HepG2 (cell line): ENCODE results near the gene ZFR. TPM values are rescaled to one million over a fixed set of nuclear protein-coding genes. Genes with fewer than 3 reads are reported as not detected.

Experiments used
- ATAC-seq: fragments of 200-7000 bp; cut with Tn5 transposase; 3 replicates; pipeline ENCODE4 v1.9.1; 2020; ENCODE audit warnings: mild to moderate bottlenecking, moderate library complexity
- BruUV-seq: library from RNA; stranded (reverse); fragments of 400-500 nt; replicated peaks from 2 replicates; lab custom pipeline; 2021; lab: Mats Ljungman, UMichigan
- CTCF ChIA-PET: fragments of 300-600 bp; formaldehyde crosslinking; extraction: SDS; loops from one replicate; lab custom pipeline; 2021; ENCODE audit warnings: low total read pairs, inconsistent platforms, low intra/inter-chr PET ratio; lab: Yijun Ruan, JAX
- POLR2A ChIA-PET: fragments of 350-600 bp; sonication (Branson Sonifier 250); formaldehyde crosslinking; loops from one replicate; lab custom pipeline; 2020; ENCODE audit warnings: antibody characterized with exemption, inconsistent platforms; lab: Yijun Ruan, JAX
- DNase-seq: peaks from one replicate; pipeline ENCODE4 v3.0.0-alpha.2; 2015; ENCODE audit warnings: low spot score
- FAIRE-seq: peaks from 3 replicates; lab custom pipeline; 2011; peaks lifted over from hg19 to GRCh38; lab: Jason Lieb, UNC
- H2AFZ ChIP-seq: one replicate; pipeline ENCODE4 v1.6.1; 2011; ENCODE audit warnings: low read length, inconsistent platforms
- H3K27ac ChIP-seq: fragments of 300-600 bp; 3 replicates; pipeline ENCODE4 v1.8.0; 2011; ENCODE audit warnings: mixed run types, mild to moderate bottlenecking, mixed read lengths, low read length, inconsistent platforms; ENCODE audit not compliant: insufficient read depth; ENCODE audit errors: extremely low read length
- H3K27me3 ChIP-seq, 2 experiments: fragments of 200-600 bp in 1 of 2; 2 replicates in 1 of 2; 3 replicates in 1 of 2; pipeline versions ENCODE4 v1.6.0 to v1.8.0; 2011; ENCODE audit warnings: low read length in 2 of 2, mild to moderate bottlenecking in 2 of 2, moderate library complexity in 2 of 2, inconsistent platforms in 1 of 2; ENCODE audit not compliant: insufficient read depth in 2 of 2, control insufficient read depth in 1 of 2
- H3K36me3 ChIP-seq, 2 experiments: fragments of 200-600 bp in 1 of 2; replicated peaks in 1 of 2; 2 replicates in 1 of 2; 3 replicates in 1 of 2; pipeline versions ENCODE4 v1.5.1 to v1.8.0; 2011; ENCODE audit warnings: low read length in 2 of 2, inconsistent platforms in 1 of 2; ENCODE audit not compliant: insufficient read depth in 2 of 2, control insufficient read depth in 1 of 2
- H3K4me1 ChIP-seq: 2 replicates; pipeline ENCODE4 v1.5.1; 2012; ENCODE audit warnings: low read length, inconsistent platforms; ENCODE audit not compliant: insufficient read depth
- H3K4me2 ChIP-seq: 2 replicates; pipeline ENCODE4 v1.6.0; 2011; ENCODE audit warnings: low read depth, low read length, inconsistent platforms
- H3K4me3 ChIP-seq, 3 experiments: fragments of 200-600 bp in 1 of 3; sonication (generic), shearing (Covaris generic) in 1 of 3; replicated peaks in 1 of 3; 2 replicates each; pipeline ENCODE4 v1.5.1; 2011 to 2016; ENCODE audit warnings: low read length in 3 of 3, inconsistent platforms in 2 of 3, low read depth in 2 of 3, mild to moderate bottlenecking in 2 of 3, control low read depth in 1 of 3, mixed read lengths in 1 of 3; ENCODE audit not compliant: insufficient read depth in 1 of 3
- H3K79me2 ChIP-seq: one replicate; pipeline ENCODE4 v1.6.1; 2011; ENCODE audit warnings: low read length, inconsistent platforms; ENCODE audit not compliant: insufficient read depth
- H3K9ac ChIP-seq: 2 replicates; pipeline ENCODE4 v1.6.0; 2011; ENCODE audit warnings: mild to moderate bottlenecking, low read depth, low read length, inconsistent platforms; ENCODE audit not compliant: insufficient read depth
- H3K9me3 ChIP-seq: 2 replicates; pipeline ENCODE4 v1.5.1; 2012; ENCODE audit warnings: mild to moderate bottlenecking, low read length
- H4K20me1 ChIP-seq: 2 replicates; pipeline ENCODE4 v1.6.0; 2011; ENCODE audit warnings: inconsistent platforms, mild to moderate bottlenecking, low read length, moderate library complexity; ENCODE audit not compliant: insufficient read depth
- ETV5 ChIP-seq: IDR thresholded peaks from 2 replicates; pipeline ENCODE4 v1.6.1; 2018; ENCODE audit warnings: missing biosample characterization, missing genetic modification reagents, inconsistent platforms, borderline replicate concordance
- PPARG ChIP-seq: conservative IDR thresholded peaks from 2 replicates; pipeline ENCODE4 v1.6.1; 2016; ENCODE audit warnings: missing biosample characterization, missing genetic modification reagents
- ZNF343 ChIP-seq: sonication (generic); formaldehyde crosslinking; IDR thresholded peaks from 2 replicates; pipeline ENCODE4 v1.4.0; 2020; ENCODE audit warnings: mild to moderate bottlenecking, missing genetic modification reagents
- ZSCAN21 ChIP-seq: sonication (generic); formaldehyde crosslinking; IDR thresholded peaks from 2 replicates; pipeline ENCODE4 v1.8.0; 2022; ENCODE audit warnings: mild to moderate bottlenecking, missing genetic modification reagents, moderate library complexity, borderline replicate concordance
- ZXDC ChIP-seq: sonication (generic); formaldehyde crosslinking; IDR thresholded peaks from 2 replicates; pipeline ENCODE4 v1.5.0; 2020; ENCODE audit warnings: mild to moderate bottlenecking, missing genetic modification reagents
- WGBS: methylation state at CpG from one replicate; pipeline ENCODE4 v1.1.6; 2017; ENCODE audit warnings: low lambda C conversion rate; 5-methylcytosine and 5-hydroxymethylcytosine counted together
- in situ Hi-C: cut with HindIII; loops from 2 replicates; pipeline ENCODE4 v1.10.0; 2017; ENCODE audit warnings: low pct_unique_long_range_greater_than_20kb; ENCODE audit not compliant: extremely low pct_ligation_motif_present
- intact Hi-C: fragments of 100-400 bp; cut with micrococcal nuclease; formaldehyde crosslinking; loops from one replicate; pipeline ENCODE4 v1.10.0; 2022; ENCODE audit not compliant: unreplicated experiment
- polyA plus RNA-seq, 8 experiments: library from polyadenylated mRNA; depleted of rRNA in 3 of 8; stranded (reverse) in 7 of 8; unstranded in 1 of 8; fragments of >200 nt; fragmentation: Illumina TruSeq in 4 of 8; extraction: Trizol in 4 of 8; gene quantifications; 2 replicates each; pipeline versions ENCODE4 v1.2.1 to v1.2.3, GENCODE V29; 2011 to 2016; ENCODE audit warnings: low read depth in 4 of 8, missing spikeins in 1 of 8, mixed read lengths in 1 of 8; ENCODE audit not compliant: insufficient read depth in 1 of 8
- total RNA-seq, 5 experiments: library from RNA; depleted of rRNA; stranded (reverse); fragments of >200 nt; fragmentation: Illumina TruSeq; extraction: Trizol; gene quantifications; 2 replicates each; pipeline ENCODE4 v1.2.3, GENCODE V29; 2016; ENCODE audit warnings: low read depth in 1 of 5

Gene ZFR
- total and polyA plus RNA-seq, 2 of the 13 experiments (the other 11 are each of a cell fraction or from before 2014, with no cell fraction given): 89.0 to 92.8 TPM

GRCh38 chr5:32443541-32444430 lies 754 bp downstream of the ZFR start (continued):
- TF ChIP-seq ZXDC (CRISPR knock-in tag) (no peak), ZNF343 (CRISPR knock-in tag) (0 out of 2 replicates have a peak, but pooled peaks have one; percentile 3)

- ChIA-PET POLR2A (no interaction called here), CTCF (no interaction called here)
- ATAC-seq (no peak), DNase-seq (no peak), FAIRE-seq (no peak)
- H3K27ac ChIP-seq: peak overlapping the region; percentile 86
- H3K4me2 ChIP-seq: peak overlapping the region; percentile 76
- intact Hi-C loops (loop anchor here (5.0 kb wide), 1 partner anchor 144 kb away; the partner anchor contains the start of gene SUB1), in situ Hi-C loops (no loop called here)
- TF ChIP-seq ETV5 (0 out of 2 replicates have a peak, but pooled peaks have one; percentile 9), ZSCAN21 (CRISPR knock-in tag) (0 out of 2 replicates have a peak, but pooled peaks have one; percentile 5), PPARG (CRISPR knock-in tag) (no peak)
- H4K20me1 ChIP-seq: peaks cover 53% of the 10 kb centered on the region
- 4% methylated on average over 7 of the region's 7 CpGs for WGBS
- H2AFZ ChIP-seq: no peak overlapping the region
- H3K27me3 ChIP-seq: no peaks in the 10 kb centered on the region; a peak in 1 of 5 replicates
- peaks cover 51% of the 10 kb centered on the region for H3K4me1 ChIP-seq
- H3K9me3 ChIP-seq: no peaks in the 10 kb centered on the region
- H3K79me2 ChIP-seq: peaks cover 60% of the 10 kb centered on the region
- BruUV-seq: TSS peak; percentile 55
- H3K4me3 ChIP-seq: peak overlapping the region; percentile 77 to 97 (median 91)
- peak overlapping the region; percentile 96 for H3K9ac ChIP-seq
- H3K36me3 ChIP-seq: peaks cover 0 to 11% of the 10 kb centered on the region in 2 experiments; a peak in 2 of 5 replicates
Measured at GRCh38 chr5:32443145-32443540, 1.4 kb downstream of the ZFR start.
